GM19240 (cell line): ENCODE data around the gene MIP.
"Not testable (repeated sequence)": the region's sequence is repeated elsewhere in the genome, so short reads cannot be mapped to it uniquely, and the experiment has no call there.

Experiments used
- DNase-seq: peaks from one replicate; pipeline ENCODE4 v3.0.0; 2011; ENCODE audit warnings: low spot score; ENCODE audit not compliant: insufficient read length

The MIP gene

DNA sequence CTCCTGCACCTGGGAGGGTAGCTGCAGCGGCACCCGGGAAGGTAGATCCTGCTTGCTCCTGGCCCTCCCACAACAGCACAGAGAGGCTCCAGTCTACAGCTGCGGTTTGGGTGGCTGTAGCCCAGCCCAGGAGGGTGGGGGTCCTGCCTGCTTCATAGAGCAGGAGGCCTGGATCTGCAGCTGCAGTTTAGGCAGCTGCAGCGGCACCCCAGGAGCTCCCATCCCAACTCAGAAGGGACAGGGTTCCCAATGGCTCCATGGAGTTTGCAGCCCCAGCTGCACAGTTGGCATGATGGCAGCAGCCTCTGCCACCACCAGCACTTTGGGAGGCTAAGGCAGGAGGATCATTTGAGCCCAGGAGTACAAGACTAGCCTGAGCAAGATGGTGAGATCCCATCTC is 43.7 kb downstream of the MIP start:
- no peak for DNase-seq

DNA sequence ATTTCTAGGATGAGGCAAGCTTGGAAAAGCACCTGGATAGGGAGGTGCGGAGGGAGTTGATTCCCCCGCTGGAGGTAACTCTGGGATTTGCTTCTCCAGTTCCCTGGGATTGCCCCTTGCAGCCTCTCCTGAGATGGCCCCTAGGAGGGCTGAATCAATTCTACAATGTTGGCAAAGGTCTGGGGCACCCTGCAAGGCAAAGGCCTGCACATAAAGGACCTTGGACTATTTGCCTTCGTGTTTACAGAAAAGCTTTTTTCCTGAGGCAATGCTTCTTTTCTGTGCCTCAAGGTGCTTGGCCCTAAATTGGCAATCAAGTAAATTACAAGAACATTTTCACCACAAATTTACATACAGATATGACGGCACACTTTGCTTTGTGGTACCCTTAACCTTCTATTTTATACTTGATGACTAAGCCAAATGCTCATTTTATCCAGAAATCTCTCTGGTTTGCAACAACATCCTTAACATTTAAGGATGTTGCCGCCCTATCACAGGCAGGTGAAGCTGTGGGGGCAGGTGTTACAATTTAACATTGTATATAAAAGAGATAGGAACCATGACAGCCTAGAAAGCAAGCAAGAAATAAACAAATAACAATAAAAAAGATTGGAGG is 45.5 kb downstream of the MIP start:
- DNase-seq = no peak

DNA sequence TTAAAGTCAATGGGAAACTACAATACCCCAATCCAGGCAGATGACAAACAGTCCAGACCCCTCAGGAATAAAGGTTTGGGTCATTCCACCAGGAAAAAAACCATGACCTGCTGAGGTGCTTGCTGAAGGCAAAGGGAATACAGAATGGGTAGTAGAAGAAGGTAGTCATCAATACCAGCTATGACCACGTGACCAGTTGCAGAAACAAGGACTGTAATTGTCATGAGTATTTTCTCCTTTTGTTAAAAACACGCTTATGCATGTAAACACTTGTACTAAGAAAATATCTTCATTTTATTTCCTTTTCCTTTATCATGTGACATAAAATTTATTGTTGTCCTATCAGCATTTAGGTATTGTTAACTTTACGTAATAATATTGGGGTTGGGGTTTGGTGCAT is 50.2 kb downstream of the MIP start:
- DNase-seq = not testable (repeated sequence)

DNA sequence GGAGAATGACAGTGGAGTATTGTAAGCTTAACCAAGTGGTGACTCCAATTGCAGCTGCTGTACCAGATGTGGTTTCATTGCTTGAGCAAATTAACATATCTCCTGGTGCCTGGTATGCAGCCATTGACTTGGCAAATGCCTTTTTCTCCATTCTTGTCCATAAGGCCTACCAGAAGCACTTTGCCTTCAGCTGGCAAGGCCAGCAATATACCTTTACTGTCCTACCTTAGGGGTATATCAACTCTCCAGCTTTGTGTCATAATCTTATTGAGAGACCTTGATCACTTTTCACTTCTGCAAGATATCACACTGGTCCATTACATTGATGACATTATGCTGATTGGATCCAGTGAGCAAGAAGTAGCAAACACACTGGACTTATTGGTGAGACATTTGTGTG is 52.8 kb downstream of the MIP start:
- DNase-seq = not testable (repeated sequence)

DNA sequence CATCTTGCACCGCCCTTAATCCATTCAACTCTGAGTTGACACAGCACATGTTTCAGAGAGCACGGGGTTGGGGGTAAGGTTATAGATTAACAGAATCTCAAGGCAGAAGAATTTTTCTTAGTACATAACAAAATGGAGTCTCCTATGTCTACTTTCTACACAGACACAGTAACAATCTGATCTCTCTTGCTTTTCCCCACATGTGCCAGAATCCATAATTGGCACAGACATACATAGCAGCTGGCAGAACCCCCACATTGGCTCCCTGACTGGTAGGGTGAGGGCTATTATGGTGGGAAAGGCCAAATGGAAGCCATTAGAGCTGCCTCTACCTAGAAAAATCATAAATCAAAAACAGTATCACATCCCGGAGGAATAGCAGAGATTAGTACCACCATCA is 53.3 kb downstream of the MIP start:
- DNase-seq = not testable (repeated sequence)
